OCI-LY1 (cell line): ENCODE measurements around the gene CACNA2D3.
"Not testable (repeated sequence)": the region's sequence is repeated elsewhere in the genome, so short reads cannot be mapped to it uniquely, and the experiment has no call there.

Experiments used
- H2AFZ ChIP-seq: fragments of 200-600 bp; sonication (generic), shearing (Covaris generic); 2 replicates; pipeline ENCODE4 v1.6.0; 2014; ENCODE audit warnings: antibody characterized with exemption, mild to moderate bottlenecking, low read length
- H3F3A ChIP-seq: fragments of 200-600 bp; sonication (generic), shearing (Covaris generic); 2 replicates; pipeline ENCODE4 v1.6.0; 2014; ENCODE audit warnings: mild to moderate bottlenecking, antibody characterized with exemption, low read length, moderate library complexity; ENCODE audit not compliant: insufficient read depth
- H3K27ac ChIP-seq: fragments of 200-600 bp; sonication (generic); 2 replicates; pipeline ENCODE4 v1.5.1; 2014; ENCODE audit warnings: low read length, mixed run types, mild to moderate bottlenecking, low read depth; ENCODE audit not compliant: poor library complexity, severe bottlenecking
- H3K27me3 ChIP-seq: fragments of 200-600 bp; sonication (generic); 2 replicates; pipeline ENCODE4 v1.6.0; 2014; ENCODE audit warnings: antibody characterized with exemption, mild to moderate bottlenecking, low read length, moderate library complexity; ENCODE audit not compliant: insufficient read depth
- H3K36me3 ChIP-seq: fragments of 200-600 bp; sonication (generic); 2 replicates; pipeline ENCODE4 v1.6.1; 2014; ENCODE audit warnings: mild to moderate bottlenecking, antibody characterized with exemption, low read length, moderate library complexity, mixed read lengths; ENCODE audit not compliant: insufficient read depth
- H3K4me1 ChIP-seq: fragments of 200-600 bp; sonication (generic); 2 replicates; pipeline ENCODE4 v1.5.1; 2014; ENCODE audit warnings: mild to moderate bottlenecking, low read length, moderate library complexity; ENCODE audit not compliant: insufficient read depth, severe bottlenecking
- H3K4me2 ChIP-seq: fragments of 200-600 bp; sonication (generic), shearing (Covaris generic); 2 replicates; pipeline ENCODE4 v1.6.1; 2014; ENCODE audit warnings: low read length
- H3K4me3 ChIP-seq: fragments of 200-600 bp; sonication (generic); 2 replicates; pipeline ENCODE4 v1.5.1; 2014; ENCODE audit warnings: low read length, low read depth, mild to moderate bottlenecking, mixed read lengths; ENCODE audit not compliant: poor library complexity, severe bottlenecking
- H3K79me2 ChIP-seq: fragments of 200-600 bp; shearing (Covaris generic); 2 replicates; pipeline ENCODE4 v1.6.1; 2016; ENCODE audit warnings: mixed run types, low read length, mixed read lengths; ENCODE audit not compliant: insufficient read depth
- H3K9ac ChIP-seq: fragments of 200-600 bp; sonication (generic), shearing (Covaris generic); 2 replicates; pipeline ENCODE4 v1.6.1; 2014; ENCODE audit warnings: mild to moderate bottlenecking, low read length, mixed read lengths
- H3K9me2 ChIP-seq: fragments of 200-600 bp; sonication (generic), shearing (Covaris generic); 2 replicates; pipeline ENCODE4 v1.6.1; 2014; ENCODE audit warnings: low read depth, mild to moderate bottlenecking, low read length, mixed read lengths
- H3K9me3 ChIP-seq: fragments of 200-600 bp; shearing (Covaris generic); 2 replicates; pipeline ENCODE4 v1.6.1; 2014; ENCODE audit warnings: low read length, mixed read lengths
- H4K20me1 ChIP-seq: fragments of 200-600 bp; sonication (generic), shearing (Covaris generic); 2 replicates; pipeline ENCODE4 v1.6.0; 2016; ENCODE audit warnings: mild to moderate bottlenecking, low read length; ENCODE audit not compliant: insufficient read depth
- CTCF ChIP-seq: fragments of 200-600 bp; sonication (generic), shearing (Covaris generic); IDR thresholded peaks from 2 replicates; pipeline ENCODE4 v1.5.1; 2017; ENCODE audit warnings: mild to moderate bottlenecking, antibody characterized with exemption, low read length, moderate library complexity, mixed read lengths
- EZH2 ChIP-seq: fragments of 200-600 bp; sonication (generic), shearing (Covaris generic); IDR thresholded peaks from 2 replicates; pipeline ENCODE4 v1.8.0; 2017; ENCODE audit warnings: borderline replicate concordance, mixed run types, mild to moderate bottlenecking, antibody characterized with exemption, low read length, moderate library complexity, mixed read lengths

The CACNA2D3 gene

GRCh38 chr3:55097441-55097840 is 975.1 kb downstream of the CACNA2D3 start:
- H3K4me2 ChIP-seq = no peak overlapping the region
- no peak overlapping the region for H3K9ac ChIP-seq
- no peaks in the 10 kb centered on the region for H3K4me1 ChIP-seq
- no peak overlapping the region for H3K27ac ChIP-seq
- no peaks in the 10 kb centered on the region for H3F3A ChIP-seq
- no peaks in the 10 kb centered on the region for H3K36me3 ChIP-seq
- no peaks in the 10 kb centered on the region for H3K9me2 ChIP-seq
- TF ChIP-seq CTCF (no peak), EZH2 (no peak)
- no peaks in the 10 kb centered on the region for H3K79me2 ChIP-seq
- no peaks in the 10 kb centered on the region for H3K9me3 ChIP-seq
- H2AFZ ChIP-seq = no peak overlapping the region
- H4K20me1 ChIP-seq = no peaks in the 10 kb centered on the region
- H3K27me3 ChIP-seq = no peaks in the 10 kb centered on the region
- no peak overlapping the region for H3K4me3 ChIP-seq

GRCh38 chr3:55105647-55106046 is 983.3 kb downstream of the CACNA2D3 start:
- no peaks in the 10 kb centered on the region for H3K27me3 ChIP-seq
- no peak overlapping the region for H3K9ac ChIP-seq
- H3K36me3 ChIP-seq = no peaks in the 10 kb centered on the region
- no peaks in the 10 kb centered on the region for H3K9me2 ChIP-seq
- no peaks in the 10 kb centered on the region for H4K20me1 ChIP-seq
- TF ChIP-seq CTCF (no peak), EZH2 (no peak)
- H2AFZ ChIP-seq = no peak overlapping the region
- no peaks in the 10 kb centered on the region for H3K79me2 ChIP-seq
- no peaks in the 10 kb centered on the region for H3K4me1 ChIP-seq
- H3K4me3 ChIP-seq = no peak overlapping the region
- H3K27ac ChIP-seq = no peak overlapping the region
- H3K4me2 ChIP-seq = no peak overlapping the region
- no peaks in the 10 kb centered on the region for H3F3A ChIP-seq
- H3K9me3 ChIP-seq = no peaks in the 10 kb centered on the region

DNA sequence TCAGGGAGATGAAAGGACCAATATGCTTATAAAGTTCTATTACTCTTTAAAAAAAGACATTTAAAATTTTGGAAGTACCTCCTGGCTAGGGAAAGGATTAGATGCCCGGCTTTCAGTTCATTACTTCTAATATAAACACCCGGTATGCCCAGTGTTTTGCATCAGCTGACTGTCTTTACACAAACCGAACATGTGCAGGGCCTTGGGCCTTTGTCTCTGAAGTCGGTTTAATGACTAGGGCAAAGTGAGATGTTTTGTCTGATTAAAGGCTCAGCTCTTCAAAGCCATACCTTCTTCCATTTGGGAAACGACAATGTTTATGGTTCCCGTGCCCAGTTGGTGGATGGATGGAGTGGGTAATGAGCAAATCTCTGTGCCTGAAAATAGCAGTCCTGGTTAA is 984.8 kb downstream of the CACNA2D3 start:
- no peak overlapping the region for H3K4me2 ChIP-seq
- no peak overlapping the region for H3K9ac ChIP-seq
- H3K9me2 ChIP-seq = no peaks in the 10 kb centered on the region
- no peaks in the 10 kb centered on the region for H3K36me3 ChIP-seq
- no peaks in the 10 kb centered on the region for H4K20me1 ChIP-seq
- H3K4me3 ChIP-seq = no peak overlapping the region
- no peaks in the 10 kb centered on the region for H3K4me1 ChIP-seq
- H3F3A ChIP-seq = no peaks in the 10 kb centered on the region
- no peaks in the 10 kb centered on the region for H3K79me2 ChIP-seq
- H3K27ac ChIP-seq = no peak overlapping the region
- TF ChIP-seq CTCF (no peak), EZH2 (no peak)
- H3K27me3 ChIP-seq = no peaks in the 10 kb centered on the region
- H3K9me3 ChIP-seq = no peaks in the 10 kb centered on the region
- H2AFZ ChIP-seq = no peak overlapping the region

- H4K20me1 ChIP-seq, H3K27ac ChIP-seq, H3K79me2 ChIP-seq, H3K9me2 ChIP-seq, H3F3A ChIP-seq, H3K9me3 ChIP-seq, H3K4me2 ChIP-seq, H3K4me1 ChIP-seq, H3K9ac ChIP-seq, H2AFZ ChIP-seq, H3K27me3 ChIP-seq, H3K4me3 ChIP-seq, H3K36me3 ChIP-seq: not testable (repeated sequence)
These were observed 989.6 kb downstream of the CACNA2D3 start for GRCh38 chr3:55111906-55112305.
